Measurements from ENCODE around the gene HYI.
A peak's percentile ranks its signal among the peaks of the same experiment; 100 is the strongest.
"Not testable (repeated sequence)": the region's sequence is repeated elsewhere in the genome, so short reads cannot be mapped to it uniquely, and the experiment has no call there.

The HYI gene, protein sequence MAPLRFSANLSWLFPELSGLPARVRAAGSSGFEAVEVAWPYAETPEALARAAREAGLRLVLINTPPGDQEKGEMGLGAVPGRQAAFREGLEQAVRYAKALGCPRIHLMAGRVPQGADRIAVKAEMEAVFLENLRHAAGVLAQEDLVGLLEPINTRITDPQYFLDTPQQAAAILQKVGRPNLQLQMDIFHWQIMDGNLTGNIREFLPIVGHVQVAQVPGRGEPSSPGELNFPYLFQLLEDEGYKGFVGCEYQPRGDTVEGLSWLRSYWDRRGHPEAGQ

DNA sequence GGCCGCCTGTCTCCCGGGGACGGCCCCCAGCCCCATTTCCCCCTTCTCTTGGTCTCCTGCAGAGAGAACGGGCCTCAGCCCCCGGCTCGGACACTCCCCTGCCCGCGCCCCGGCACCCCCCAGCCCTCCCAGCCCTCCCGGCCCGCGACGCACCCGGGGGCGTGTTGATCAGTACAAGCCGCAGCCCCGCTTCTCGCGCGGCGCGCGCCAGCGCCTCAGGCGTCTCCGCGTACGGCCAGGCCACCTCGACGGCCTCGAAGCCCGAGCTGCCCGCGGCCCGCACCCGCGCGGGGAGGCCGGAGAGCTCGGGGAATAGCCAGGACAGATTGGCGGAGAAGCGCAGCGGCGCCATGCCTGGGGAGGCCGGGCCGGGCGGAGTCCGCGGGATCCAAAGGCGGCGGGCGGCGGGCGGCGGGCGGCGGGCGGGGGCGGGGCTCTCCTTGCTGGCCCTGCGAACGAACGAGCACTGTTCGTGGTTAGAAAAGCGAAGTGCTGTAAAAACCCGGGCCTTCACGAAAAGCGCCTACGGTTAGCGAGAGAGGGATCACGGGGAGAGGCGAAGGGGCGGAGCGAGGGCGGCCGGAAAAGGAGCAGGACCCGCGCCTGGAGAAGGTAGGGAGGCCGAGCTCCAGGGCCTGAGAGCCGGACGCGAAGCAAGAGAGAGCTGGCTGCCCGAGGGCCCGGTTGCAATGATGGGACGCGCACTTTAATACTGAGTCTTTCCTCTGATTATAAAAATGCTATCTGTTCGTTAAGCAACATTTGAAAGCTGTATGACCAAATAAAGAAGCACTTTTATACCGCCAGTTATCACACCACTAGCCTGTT, at the start of gene HYI:
HYI (minus strand) TSS at position 490 of the 828 bp plus-strand sequence; CDS start at position 352, 138 bp downstream.
- peak; percentile 48 for FAIRE-seq

DNA sequence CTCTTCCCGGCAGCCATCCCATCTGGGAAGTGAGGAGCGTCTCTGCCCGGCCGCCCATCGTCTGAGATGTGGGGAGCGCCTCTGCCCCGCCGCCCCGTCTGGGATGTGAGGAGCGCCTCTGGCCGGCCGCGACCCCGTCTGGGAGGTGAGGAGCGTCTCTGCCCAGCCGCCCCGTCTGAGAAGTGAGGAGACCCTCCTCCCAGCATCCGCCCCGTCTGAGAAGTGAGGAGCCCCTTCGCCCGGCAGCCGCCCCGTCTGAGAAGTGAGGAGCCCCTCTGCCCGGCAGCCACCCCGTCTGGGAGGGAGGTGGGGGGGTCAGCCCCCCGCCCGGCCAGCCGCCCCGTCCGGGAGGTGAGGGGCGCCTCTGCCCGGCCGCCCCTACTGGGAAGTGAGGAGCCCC, 48.1 kb upstream of the HYI start:
- FAIRE-seq: not testable (repeated sequence)

DNA sequence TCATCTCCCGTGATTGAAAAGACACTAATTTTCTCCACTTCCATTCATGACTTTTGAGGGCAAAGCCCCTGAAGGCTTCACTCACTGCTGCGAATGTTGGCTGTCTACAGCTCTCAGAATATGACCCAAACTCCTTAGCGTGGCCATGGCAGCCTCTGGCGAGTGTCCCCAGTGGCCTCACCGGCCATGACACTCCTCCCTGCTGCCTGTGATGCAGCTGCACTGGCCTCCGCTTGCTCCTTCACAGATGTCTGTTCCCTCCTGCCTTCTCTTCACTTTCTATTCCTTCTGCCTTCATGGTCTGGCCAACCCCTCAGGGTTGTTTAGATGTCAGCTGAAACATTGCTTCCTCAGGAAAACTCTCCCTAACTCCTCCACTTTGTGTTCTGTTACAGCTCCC, 46.2 kb upstream of the HYI start:
- FAIRE-seq: no peak

DNA sequence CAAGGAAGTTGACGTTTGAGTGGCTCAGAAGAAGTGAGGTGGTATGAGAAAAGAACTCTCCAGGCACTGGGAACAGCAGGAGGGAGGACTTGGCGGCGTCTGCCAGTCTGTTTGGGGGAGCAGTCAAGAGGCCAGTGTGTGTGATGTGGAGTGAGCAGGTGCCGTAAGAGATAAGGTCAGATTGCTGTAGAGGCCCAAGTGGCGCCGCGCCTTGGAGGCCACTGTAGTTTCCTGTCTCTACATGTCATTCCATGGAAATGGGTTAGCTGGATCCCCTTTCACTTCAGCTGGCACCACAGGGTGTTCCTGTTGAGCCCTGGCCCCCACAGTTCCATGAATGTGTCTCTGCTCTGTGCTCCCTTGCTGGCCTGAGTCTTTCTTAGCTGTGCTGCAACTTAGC, 41.5 kb upstream of the HYI start:
- no peak for FAIRE-seq

DNA sequence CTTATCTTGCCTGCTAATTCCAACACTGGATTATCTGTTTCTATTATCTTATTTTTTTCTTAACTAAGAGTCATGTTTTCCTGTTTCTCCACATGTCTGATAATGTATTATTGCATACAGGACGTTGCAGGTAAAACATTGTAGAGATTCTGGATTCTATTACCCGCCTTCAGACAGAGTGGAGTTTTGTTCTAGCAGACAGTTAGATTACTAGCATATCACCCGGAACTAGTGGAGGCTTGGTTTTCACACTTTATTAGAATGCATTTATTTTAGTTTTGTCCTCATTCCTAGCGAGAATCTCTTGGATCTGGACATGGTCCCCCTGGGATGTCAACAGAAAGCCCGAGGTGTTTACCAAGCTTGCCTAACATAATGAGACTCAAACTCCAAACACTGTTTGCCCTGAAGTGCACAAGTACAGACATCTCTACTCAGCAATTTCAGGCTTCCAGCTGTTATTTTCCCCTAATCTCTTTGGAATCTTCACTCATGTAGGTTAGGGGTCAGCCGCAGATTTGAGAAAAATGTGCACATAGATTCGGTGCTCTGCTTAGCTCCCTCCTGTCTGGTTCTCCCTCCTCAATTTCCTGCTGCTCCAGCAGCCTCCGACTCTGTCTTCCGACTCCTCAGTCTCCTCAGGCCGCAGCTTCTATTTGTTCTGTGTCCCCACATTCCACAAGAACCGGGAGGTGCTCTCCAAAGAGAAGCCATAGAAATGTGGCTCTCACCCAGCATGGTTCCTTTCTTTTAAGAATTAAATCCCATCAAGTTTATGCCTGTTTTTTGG, 40.1 kb upstream of the HYI start:
- no peak for FAIRE-seq

DNA sequence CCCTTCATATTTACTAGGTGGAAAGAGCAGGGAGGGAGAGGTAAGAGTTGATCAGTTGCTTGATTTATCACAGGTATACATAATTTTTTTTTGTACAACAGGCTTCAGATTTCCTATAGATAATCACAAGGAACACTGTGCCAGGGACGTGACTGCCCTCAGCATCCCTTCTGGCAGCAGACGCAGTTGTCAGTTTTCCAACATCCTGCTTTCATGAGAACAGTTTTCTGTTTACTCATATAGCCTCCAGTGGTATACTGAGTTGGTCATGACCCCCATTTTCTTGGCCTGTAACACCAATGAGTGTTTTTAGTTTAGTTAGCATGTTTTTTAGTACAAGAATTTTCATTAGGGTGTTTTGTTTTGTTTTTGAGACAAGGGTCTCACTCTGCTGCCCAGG, 39.1 kb upstream of the HYI start:
- FAIRE-seq: no peak

DNA sequence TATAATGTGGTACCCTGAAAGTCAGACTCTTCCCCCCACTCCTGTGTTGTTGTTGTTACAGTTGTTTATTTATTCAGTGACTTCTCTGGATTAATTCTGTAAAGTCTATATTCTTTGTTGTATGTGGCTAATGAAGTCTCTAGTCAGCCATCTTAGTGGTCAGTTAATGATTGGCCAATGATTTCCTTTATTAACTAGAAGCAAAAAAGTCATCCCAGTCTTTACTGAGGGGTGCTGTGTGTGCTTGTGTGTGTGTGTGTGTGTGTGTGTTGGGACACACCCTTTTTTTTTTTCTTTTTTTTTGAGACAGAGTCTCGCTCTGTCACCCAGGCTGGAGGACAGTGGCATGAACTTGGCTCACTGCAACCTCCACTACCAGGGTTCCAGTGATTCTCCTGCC, 37.3 kb upstream of the HYI start:
- no peak for FAIRE-seq

DNA sequence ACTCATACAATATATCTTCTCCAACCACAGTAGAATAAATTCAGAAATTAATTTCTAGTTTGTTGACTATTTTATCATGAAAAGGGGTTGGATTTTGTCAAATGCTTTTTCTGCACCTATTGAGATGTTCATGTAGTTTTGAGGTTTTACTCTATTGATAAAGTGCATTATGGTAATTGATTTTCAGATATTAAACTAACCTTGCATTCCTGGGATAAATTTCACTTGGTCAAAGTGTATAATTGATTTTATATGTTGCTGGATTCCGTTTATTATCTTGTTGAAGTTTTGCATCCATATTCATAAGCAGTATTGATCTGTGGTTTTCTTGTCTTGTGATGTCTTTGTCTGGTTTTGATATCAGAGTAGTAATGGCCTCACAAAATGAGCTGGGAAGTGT, 34.4 kb upstream of the HYI start:
- no peak for FAIRE-seq

DNA sequence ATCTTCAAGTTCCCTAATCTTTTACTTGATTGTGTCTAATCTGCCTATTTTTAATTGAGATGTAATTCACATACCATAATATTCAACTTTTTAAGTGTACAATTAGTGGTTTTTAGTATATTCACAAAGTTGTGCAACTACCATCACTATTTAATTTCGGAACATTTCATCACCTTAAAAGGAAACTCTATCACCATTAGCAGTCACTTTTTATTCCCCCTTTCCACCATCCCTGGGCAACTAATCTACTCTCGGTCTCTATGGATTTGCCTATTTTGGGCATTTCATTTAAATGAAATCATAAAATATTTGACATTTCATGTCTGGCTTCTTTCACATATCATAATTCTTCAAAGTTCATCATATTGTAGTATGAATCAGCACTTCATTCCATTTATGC, 30.6 kb upstream of the HYI start:
- no peak for FAIRE-seq

DNA sequence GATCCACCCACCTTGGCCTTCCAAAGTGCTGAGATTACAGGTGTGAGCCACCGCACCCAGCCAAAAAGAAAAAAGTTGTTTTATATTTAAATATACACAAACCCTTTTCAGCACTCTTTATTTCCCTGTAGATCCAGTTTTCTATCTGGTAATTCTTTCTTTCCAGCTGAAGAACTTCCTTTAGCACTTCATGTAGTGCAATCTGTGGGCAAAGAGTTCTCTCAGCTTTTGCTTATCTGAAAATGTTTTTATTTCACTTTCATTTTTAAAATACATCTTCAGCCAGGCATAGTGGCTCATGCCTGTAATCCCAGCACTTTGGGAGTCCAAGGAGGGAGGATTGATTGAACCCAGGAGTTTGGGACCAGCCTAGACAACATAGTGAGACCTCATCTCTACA, 28.5 kb upstream of the HYI start:
- no peak for FAIRE-seq

DNA sequence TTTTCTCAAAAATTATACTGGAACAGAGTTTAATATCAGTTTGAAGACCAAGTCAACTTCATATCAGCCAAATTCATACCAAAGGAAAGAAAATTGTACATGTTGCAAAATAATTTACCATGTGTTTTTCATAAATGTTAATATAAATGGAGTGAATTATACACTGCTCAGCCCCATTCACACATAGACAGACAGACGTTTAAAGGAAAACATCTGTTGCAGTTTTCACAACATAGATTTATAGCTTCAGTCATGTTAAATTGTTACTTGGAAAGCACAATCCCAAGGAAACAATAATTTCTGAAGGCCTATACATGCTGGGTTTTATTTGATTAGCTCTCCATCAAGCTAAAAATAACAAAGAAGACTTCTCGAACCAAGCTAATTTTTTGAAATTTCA, 27.8 kb upstream of the HYI start:
- no peak for FAIRE-seq

DNA sequence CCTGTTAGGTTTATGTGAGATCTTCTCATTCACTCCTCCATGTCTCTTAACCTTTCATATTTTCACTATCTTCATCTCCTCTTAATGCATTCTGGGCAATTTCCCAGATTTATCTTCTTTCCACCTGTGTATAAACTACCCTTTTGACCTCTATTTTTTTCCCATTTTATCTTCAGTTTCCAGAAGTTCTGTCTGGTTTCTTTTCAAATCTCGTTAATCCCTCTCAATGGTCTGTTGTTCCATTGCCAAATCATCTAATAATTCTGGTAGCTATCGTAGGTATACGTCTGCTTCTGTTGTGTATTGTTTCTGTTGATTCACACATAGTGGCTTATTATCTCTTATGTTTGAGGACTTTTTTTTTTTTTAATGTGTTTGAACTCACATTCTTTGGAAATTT, 25.7 kb upstream of the HYI start:
- no peak for FAIRE-seq

DNA sequence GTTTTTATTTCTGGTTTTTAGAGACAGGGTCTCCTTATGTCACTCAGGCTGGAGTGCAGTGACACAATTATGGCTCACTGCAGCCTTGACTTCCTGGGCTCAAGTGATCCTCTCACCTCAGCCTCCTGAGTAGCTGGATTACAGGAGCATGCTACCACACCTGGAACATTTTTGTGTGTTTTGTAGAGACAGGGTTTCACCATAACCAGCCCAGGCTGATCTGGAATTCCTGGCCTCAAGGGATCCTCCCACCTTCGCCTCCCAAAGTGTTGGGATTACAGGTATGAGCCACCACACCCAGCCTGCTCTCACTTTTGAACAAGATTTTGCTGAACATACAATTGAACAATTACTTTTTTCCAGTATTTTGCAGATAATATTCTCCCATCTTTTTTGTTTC, 24.0 kb upstream of the HYI start:
- FAIRE-seq: no peak

DNA sequence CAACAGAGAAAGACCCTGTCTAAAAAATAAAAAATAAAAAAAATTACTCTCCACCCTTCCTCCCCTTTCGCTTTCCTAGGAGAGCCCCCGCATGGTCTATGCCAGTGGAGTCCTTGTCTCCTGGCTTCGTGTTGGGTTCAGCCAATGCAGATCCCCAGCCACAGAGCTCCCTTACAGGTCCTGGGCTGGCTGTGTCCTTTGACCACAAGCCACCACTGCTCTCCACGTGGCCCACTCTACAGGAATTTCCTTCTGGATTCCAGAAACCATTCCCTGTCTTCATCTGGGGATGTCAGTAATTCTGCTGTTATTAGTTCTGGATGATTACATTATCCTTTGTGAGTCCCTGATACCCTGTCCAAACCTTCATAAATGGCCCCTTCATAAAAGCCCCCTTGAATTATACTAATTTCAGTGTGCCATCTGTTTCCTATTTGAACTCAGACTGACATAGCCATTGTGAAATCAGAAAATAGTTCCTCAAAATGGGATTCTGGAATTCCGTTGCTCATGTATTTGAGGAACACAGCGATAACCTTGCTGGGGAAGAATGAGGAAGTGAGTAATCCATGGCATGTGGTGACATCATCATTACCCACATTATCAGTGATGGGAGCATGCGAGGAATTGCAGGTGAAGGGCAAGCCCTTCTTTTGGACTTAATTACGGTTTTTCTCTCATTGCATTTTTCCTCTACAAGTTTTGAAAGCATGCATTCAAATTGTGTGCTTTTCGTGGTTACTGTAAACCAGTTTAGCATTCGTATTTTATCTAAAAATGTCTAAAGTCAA, 22.1 kb upstream of the HYI start:
- FAIRE-seq: peak; percentile 96

DNA sequence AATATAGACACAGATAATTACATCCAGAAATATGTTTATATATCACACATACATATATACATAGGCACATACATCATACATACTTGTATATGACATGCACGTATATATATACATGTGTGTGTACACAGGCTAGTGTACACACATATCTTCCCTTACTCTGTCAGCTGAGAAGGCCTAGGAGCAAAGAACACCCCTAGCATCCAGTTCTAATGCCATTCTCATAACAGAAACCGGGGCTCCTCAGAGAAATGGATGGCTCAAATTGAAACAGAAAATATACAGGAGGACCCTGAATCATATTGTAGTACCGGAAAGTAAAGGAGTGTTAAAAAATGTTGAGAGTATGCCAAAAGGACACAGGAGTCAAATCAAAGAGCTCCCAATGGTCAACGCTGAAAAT, 19.7 kb upstream of the HYI start:
- no peak for FAIRE-seq

DNA sequence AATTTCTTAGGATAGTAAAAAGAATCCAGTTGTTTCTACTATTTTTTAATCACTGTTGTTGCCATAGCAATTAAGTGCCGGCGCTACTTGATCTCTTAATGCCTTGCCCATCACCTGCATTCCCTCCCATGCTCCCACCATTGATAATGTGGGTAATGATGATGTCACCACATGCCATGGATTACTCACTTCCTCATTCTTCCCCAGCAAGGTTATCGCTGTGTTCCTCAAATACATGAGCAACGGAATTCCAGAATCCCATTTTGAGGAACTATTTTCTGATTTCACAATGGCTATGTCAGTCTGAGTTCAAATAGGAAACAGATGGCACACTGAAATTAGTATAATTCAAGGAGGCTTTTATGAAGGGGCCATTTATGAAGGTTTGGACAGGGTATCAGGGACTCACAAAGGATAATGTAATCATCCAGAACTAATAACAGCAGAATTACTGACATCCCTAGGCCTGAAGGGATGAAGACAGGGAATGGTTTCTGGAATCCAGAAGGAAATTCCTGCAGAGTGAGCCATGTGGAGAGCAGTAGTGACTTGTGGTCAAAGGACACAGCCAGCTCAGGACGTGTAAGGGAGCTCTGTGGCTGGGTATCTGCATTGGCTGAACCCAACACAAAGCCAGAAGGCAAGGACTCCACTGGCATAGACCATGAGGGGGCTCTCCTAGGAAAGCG, 18.9 kb upstream of the HYI start:
- peak; percentile 98 for FAIRE-seq

DNA sequence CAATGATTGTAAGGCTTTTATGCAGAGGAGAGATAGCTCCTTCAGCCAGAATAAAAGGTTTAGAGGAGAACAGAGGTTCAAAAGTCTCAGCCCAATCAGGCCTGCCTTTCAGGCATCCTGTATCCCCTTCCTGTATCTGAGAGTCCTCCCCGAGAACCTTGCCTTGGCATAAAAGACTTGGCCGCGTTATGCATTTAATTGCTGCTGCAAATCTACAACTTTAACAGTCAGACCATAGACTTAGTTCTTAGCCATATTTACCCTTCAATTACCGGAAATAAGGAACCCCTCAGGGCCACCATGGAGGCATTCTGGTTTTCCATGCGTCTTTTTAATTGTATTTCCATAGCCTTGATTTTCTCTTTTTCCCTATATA, 18.3 kb upstream of the HYI start:
- FAIRE-seq: no peak

DNA sequence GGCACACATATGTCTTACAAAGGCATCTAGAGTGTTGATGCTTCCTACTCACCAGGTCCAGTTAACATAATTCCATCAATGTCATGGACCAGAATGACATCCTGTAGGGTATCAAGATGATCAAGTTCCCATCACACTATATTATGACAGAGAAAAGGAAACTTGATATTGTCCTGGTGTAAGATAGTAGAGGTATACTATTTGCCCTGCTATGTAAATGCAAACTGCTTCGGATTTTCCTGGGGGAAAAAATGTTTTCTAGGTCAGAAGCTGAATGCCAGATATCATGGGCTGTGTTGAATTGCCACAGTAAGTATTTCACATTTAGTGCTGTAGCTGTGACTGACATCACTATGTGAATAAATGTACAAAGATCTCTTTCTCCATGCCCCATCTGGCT, 16.2 kb upstream of the HYI start:
- no peak for FAIRE-seq

DNA sequence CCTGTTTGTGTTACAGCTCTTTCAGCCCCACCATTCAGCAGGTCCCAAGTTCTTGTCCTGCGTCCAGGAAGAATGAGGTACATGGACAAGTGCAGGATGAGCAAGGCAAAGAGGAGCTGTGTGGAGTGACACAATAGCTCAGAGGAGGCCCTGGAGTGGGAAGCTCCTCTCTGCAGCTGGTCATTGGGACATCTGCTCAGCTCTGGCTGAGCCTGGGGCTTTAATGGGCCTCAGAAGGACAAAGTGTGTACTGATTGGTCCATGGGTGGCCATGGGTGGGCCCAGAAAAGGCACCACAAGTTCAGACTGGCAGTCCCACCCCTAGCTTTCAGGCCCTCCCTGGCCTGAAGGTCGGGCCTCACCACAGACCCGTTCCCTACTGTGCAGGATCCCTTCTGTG, 14.7 kb upstream of the HYI start:
- no peak for FAIRE-seq

DNA sequence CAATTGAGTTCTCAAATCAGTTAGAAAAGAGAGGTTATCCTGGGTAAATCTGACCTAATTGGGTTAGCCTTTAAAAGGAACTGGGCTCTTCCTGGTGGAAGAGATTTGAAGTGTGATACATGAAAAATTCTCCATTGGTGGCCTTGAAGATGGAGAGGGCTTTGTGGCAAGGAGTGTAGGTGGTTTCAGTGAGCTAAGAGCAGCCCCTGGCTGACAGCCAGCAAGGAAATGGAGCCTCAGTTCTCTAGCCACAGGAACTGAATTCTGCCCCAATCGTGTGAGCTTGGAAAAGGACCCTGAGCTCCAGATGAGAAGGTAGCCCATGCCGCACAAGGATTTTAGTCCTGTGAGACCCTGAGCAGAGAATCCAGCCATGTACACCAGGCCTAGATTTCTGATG, 12.7 kb upstream of the HYI start:
- FAIRE-seq: no peak

DNA sequence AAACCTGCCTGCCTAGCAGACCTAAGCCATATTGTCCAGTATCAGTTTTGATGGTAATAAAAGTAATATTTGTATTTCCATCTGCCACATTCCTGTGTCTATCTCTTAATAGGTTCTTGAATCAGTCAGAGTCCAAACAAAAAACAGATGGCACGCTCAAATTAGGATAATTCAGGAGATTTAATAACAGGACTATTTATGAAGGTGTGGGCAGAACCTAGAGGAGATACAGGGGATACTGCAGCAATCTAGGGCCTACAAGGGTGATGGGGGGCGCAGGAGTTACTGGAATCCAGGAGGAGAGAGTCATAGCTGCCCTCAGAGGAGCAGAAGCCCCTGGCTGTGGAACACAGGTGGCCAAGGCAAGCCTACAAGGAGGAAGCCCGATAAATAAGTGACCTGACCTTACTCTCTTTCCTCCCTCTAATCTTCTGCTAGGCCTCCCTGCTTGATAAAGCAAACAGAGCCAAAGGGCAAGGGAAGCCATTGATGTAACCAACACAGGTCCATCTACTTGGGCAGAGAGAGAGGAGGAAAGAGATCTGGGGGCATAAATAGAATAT, 11.9 kb upstream of the HYI start:
- no peak for FAIRE-seq
